T follicular helper cell (primary cell): ENCODE data around the gene TBC1D28.
"Not testable (repeated sequence)": the region's sequence is repeated elsewhere in the genome, so short reads cannot be mapped to it uniquely, and the experiment has no call there.

ENCODE experiments used
- DNase-seq: peaks from one replicate; pipeline ENCODE4 v3.0.0-alpha.2; 2020; ENCODE audit warnings: low read depth

Gene TBC1D28

GRCh38 chr17:18613016-18613415, 31.2 kb downstream of the TBC1D28 start:
- DNase-seq: not testable (repeated sequence)

GRCh38 chr17:18593138-18593537, 51.1 kb downstream of the TBC1D28 start:
- DNase-seq: not testable (repeated sequence)
